Measurements from ENCODE around the gene CCDC92B. TPM values are rescaled to one million over a fixed set of nuclear protein-coding genes. Genes with fewer than 3 reads are reported as not detected.

The CCDC92B gene
- total RNA-seq, 2 experiments from 2014 or later, result 0.07 to 0.12 TPM

DNA sequence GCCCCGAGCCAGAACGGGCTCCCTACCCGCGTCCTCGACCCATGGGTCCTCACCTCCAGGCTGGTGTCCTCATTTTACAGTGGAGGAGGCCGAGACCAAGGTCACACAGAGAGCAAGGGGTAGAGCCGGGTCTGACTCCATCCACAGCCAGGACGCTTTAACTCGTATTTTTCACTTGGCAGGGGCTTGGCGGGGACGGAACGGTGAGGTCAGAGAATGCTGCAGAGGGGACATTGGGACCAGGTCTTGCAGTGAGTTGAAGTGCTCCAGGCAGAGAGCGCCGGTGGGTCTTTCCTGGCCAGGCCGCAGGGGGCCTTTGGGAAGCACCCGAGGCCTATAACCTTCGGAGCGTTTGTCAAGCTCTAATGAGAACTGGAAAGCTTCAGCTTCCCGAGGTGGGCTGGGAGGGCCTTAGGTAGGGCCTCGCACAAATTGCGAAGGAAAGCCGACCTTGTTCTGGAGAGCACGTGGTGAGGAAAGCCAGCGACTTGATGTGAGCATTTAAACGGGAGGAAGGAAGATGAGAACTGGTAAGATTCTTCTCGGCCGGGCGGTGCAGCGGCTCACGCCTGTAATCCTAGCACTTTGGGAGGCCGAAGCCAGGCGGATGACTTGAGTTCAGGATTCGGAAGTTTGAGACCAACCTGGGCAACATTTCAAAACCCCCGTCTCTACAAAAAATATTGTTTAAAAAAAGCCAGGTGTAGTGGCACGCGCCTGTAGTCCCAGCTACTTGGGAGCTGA is 37.0 kb downstream of the CCDC92B start:
- Mint-ChIP-seq H3K27me3 (ENCODE audit: low read depth) (no peaks in the 10 kb centered on the region), H3K9me3 (no peaks in the 10 kb centered on the region), H3K36me3 (ENCODE audit: low read depth) (peaks cover 3% of the 10 kb centered on the region), H3K4me3 (peak overlapping the region; percentile 88), H3K27ac (peak overlapping the region; percentile 82), H3K4me1 (ENCODE audit: low read depth) (peaks cover 30% of the 10 kb centered on the region)
- intact Hi-C loops (cut with micrococcal nuclease), result no loop called here
- no peak for DNase-seq
- CTCF ChIA-PET, result no interaction called here

- intact Hi-C loops (cut with micrococcal nuclease), result loop anchor here (1.0 to 2.0 kb wide), 6 partner anchors 10 to 375 kb away; partner anchors contain the start of genes METTL16, MNT, PAFAH1B1 and TSR1
Measured at GRCh38 chr17:2711608-2712299, 37.7 kb downstream of the CCDC92B start, which contains the start of gene CLUH. Gene CLUH (minus strand): TSS chr17:2711764. CDS start chr17:2711661, 103 bp downstream.

GRCh38 chr17:2710803-2711607 is 38.4 kb downstream of the CCDC92B start:
- H3K4me3 Mint-ChIP-seq, result peak overlapping the region; percentile 86
- intact Hi-C loops (cut with micrococcal nuclease), result loop anchor here (1.0 to 2.0 kb wide), 6 partner anchors 10 to 375 kb away; partner anchors contain the start of genes METTL16, MNT, PAFAH1B1 and TSR1
- CTCF ChIA-PET, result no interaction called here
- H3K4me1 Mint-ChIP-seq (ENCODE audit: low read depth), result peaks cover 36% of the 10 kb centered on the region
- peak; percentile 27 for DNase-seq
- H3K27ac Mint-ChIP-seq, result peak overlapping the region; percentile 76
- H3K9me3 Mint-ChIP-seq, result no peaks in the 10 kb centered on the region
- peaks cover 3% of the 10 kb centered on the region for H3K36me3 Mint-ChIP-seq (ENCODE audit: low read depth)
- H3K27me3 Mint-ChIP-seq (ENCODE audit: low read depth), result no peaks in the 10 kb centered on the region

More at GRCh38 chr17:2711608-2712299, 37.7 kb downstream of the CCDC92B start, which contains the start of gene CLUH:
- peak; percentile 96 for DNase-seq
- no peaks in the 10 kb centered on the region for H3K9me3 Mint-ChIP-seq
- H3K4me1 Mint-ChIP-seq (ENCODE audit: low read depth), result peaks cover 32% of the 10 kb centered on the region
- no peaks in the 10 kb centered on the region for H3K27me3 Mint-ChIP-seq (ENCODE audit: low read depth)
- peak within 1 kb of the TSS; percentile 88 for H3K4me3 Mint-ChIP-seq
- H3K36me3 Mint-ChIP-seq (ENCODE audit: low read depth), result peaks cover 3% of the 10 kb centered on the region
- CTCF ChIA-PET, result no interaction called here
- peak within 1 kb of the TSS; percentile 82 for H3K27ac Mint-ChIP-seq

GRCh38 chr17:2710071-2710802 is 39.2 kb downstream of the CCDC92B start:
- Mint-ChIP-seq H3K27me3 (ENCODE audit: low read depth) (no peaks in the 10 kb centered on the region), H3K9me3 (no peaks in the 10 kb centered on the region), H3K4me1 (ENCODE audit: low read depth) (peaks cover 36% of the 10 kb centered on the region), H3K27ac (peak overlapping the region; percentile 76), H3K4me3 (peak overlapping the region; percentile 86), H3K36me3 (ENCODE audit: low read depth) (peaks cover 5% of the 10 kb centered on the region)
- no peak for DNase-seq
- CTCF ChIA-PET, result interaction anchor here (1.2 kb wide), 1 partner anchor 328 kb away, joined by 4 read pairs; no protein-coding TSS in a partner anchor
- intact Hi-C loops (cut with micrococcal nuclease), result loop anchor here (2.0 kb wide), 1 partner anchor 317 kb away; no protein-coding TSS in a partner anchor

- Mint-ChIP-seq H3K4me3 (peak overlapping the region; percentile 86), H3K27ac (no peak overlapping the region), H3K27me3 (ENCODE audit: low read depth) (no peaks in the 10 kb centered on the region), H3K4me1 (ENCODE audit: low read depth) (peaks cover 36% of the 10 kb centered on the region), H3K9me3 (no peaks in the 10 kb centered on the region), H3K36me3 (ENCODE audit: low read depth) (peaks cover 8% of the 10 kb centered on the region)
- intact Hi-C loops (cut with micrococcal nuclease), result no loop called here
- DNase-seq, result no peak
- CTCF ChIA-PET, result interaction anchor here (1.2 kb wide), 1 partner anchor 327 kb away, joined by 4 read pairs; no protein-coding TSS in a partner anchor
Measured at GRCh38 chr17:2709183-2709661, 40.2 kb downstream of the CCDC92B start.

DNA sequence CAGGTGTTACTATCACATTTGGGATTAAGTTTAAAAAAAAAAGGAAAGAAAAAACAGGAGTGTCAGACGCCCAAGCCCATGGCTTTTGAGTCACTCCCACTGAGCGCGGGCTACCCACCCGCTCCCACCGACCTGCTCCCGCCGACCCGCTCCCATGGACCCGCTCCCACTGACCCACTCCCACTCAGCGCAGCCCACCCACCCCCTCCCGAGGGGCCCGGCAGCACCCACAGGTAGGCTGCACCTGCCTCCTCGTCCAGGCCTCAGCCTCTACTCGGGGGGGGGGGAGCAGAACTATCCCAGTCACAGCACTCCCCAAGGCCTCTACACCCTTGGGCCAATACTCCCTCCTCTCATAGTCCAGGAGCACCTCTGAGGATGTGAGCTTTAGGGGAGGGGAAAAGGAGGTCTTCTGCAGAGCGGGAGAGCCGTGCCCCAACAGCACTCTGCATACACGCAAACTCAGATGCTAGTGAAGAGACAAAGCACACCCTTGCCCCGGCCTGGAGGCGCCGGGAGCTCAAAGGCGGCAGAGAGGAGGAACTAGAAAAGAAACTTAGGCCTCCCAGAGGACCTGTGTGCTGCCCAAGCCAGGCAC is 40.8 kb downstream of the CCDC92B start:
- CTCF ChIA-PET, result no interaction called here
- no peaks in the 10 kb centered on the region for H3K9me3 Mint-ChIP-seq
- H3K27me3 Mint-ChIP-seq (ENCODE audit: low read depth), result no peaks in the 10 kb centered on the region
- DNase-seq, result no peak
- H3K27ac Mint-ChIP-seq, result no peak overlapping the region
- peaks cover 8% of the 10 kb centered on the region for H3K36me3 Mint-ChIP-seq (ENCODE audit: low read depth)
- intact Hi-C loops (cut with micrococcal nuclease), result no loop called here
- H3K4me1 Mint-ChIP-seq (ENCODE audit: low read depth), result peaks cover 36% of the 10 kb centered on the region
- peak overlapping the region; percentile 27 for H3K4me3 Mint-ChIP-seq

- H3K27ac Mint-ChIP-seq, result no peak overlapping the region
- DNase-seq, result peak; percentile 34
- intact Hi-C loops (cut with micrococcal nuclease), result no loop called here
- no peaks in the 10 kb centered on the region for H3K27me3 Mint-ChIP-seq (ENCODE audit: low read depth)
- no peak overlapping the region for H3K4me3 Mint-ChIP-seq
- peaks cover 11% of the 10 kb centered on the region for H3K36me3 Mint-ChIP-seq (ENCODE audit: low read depth)
- H3K9me3 Mint-ChIP-seq, result no peaks in the 10 kb centered on the region
- CTCF ChIA-PET, result no interaction called here
- H3K4me1 Mint-ChIP-seq (ENCODE audit: low read depth), result peaks cover 36% of the 10 kb centered on the region
Measured at GRCh38 chr17:2707721-2708584, 41.5 kb downstream of the CCDC92B start.

- Mint-ChIP-seq H3K4me1 (ENCODE audit: low read depth) (peaks cover 30% of the 10 kb centered on the region), H3K36me3 (ENCODE audit: low read depth) (peaks cover 13% of the 10 kb centered on the region), H3K27me3 (ENCODE audit: low read depth) (no peaks in the 10 kb centered on the region), H3K27ac (no peak overlapping the region), H3K4me3 (no peak overlapping the region), H3K9me3 (no peaks in the 10 kb centered on the region)
- DNase-seq, result no peak
- intact Hi-C loops (cut with micrococcal nuclease), result no loop called here
- CTCF ChIA-PET, result no interaction called here
Measured at GRCh38 chr17:2706911-2707510, 42.4 kb downstream of the CCDC92B start.

GRCh38 chr17:2705888-2706795 is 43.3 kb downstream of the CCDC92B start:
- Mint-ChIP-seq H3K27me3 (ENCODE audit: low read depth) (no peaks in the 10 kb centered on the region), H3K36me3 (ENCODE audit: low read depth) (peaks cover 15% of the 10 kb centered on the region), H3K9me3 (no peaks in the 10 kb centered on the region), H3K4me1 (ENCODE audit: low read depth) (peaks cover 29% of the 10 kb centered on the region), H3K4me3 (no peak overlapping the region), H3K27ac (no peak overlapping the region)
- CTCF ChIA-PET, result no interaction called here
- intact Hi-C loops (cut with micrococcal nuclease), result no loop called here
- no peak for DNase-seq

DNA sequence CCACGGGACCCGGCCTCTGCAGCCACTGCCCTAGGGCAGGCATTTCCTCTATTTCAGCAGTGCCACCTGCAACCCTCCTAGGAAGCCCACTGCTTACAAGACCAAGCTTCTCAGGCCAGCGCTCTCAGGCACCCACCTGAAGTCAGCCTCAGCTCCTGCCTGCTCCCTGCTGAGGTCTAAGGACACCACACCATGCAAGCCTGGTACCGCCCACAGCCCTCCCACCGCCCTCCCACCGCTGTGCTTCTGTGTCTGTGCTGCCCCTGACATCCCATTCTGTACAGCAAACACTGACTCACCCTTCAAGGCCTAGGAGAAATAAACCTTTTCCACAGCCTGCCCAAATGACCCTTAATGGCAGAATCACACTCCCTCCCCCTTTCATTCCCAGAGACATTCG is 44.2 kb downstream of the CCDC92B start:
- peaks cover 26% of the 10 kb centered on the region for H3K4me1 Mint-ChIP-seq (ENCODE audit: low read depth)
- peak overlapping the region; percentile 54 for H3K27ac Mint-ChIP-seq
- DNase-seq, result no peak
- H3K27me3 Mint-ChIP-seq (ENCODE audit: low read depth), result no peaks in the 10 kb centered on the region
- intact Hi-C loops (cut with micrococcal nuclease), result no loop called here
- H3K9me3 Mint-ChIP-seq, result no peaks in the 10 kb centered on the region
- CTCF ChIA-PET, result no interaction called here
- H3K36me3 Mint-ChIP-seq (ENCODE audit: low read depth), result peaks cover 18% of the 10 kb centered on the region
- H3K4me3 Mint-ChIP-seq, result no peak overlapping the region

Data from activated naive CD4-positive, alpha-beta T cell treated with anti-CD3 and anti-CD28 coated beads for 36 hours (primary cell).